Spleen (tissue), 11 donors: Measurements from ENCODE around the gene STXBP5. TPM values are rescaled to one million over a fixed set of nuclear protein-coding genes. Genes with fewer than 3 reads are reported as not detected.
"Not testable (repeated sequence)": the region's sequence is repeated elsewhere in the genome, so short reads cannot be mapped to it uniquely, and the experiment has no call there.

ENCODE experiments used
- DNase-seq: peaks from one replicate; pipeline ENCODE4 v3.0.0-alpha.2; 2020
- H3K27ac ChIP-seq, 8 donors: fragments of 200-600 bp; sonication (generic) in 7 of 8; 1 replicate in 4 of 8; 2 replicates in 4 of 8; pipeline versions ENCODE4 v1.5.0 to v1.8.0; 2016 to 2021; ENCODE audit warnings: inconsistent platforms in 4 of 8, mild to moderate bottlenecking in 4 of 8, moderate library complexity in 1 of 8
- H3K27me3 ChIP-seq, 7 donors: fragments of 200-600 bp; sonication (generic) in 6 of 7; replicated peaks in 1 of 7; 1 replicate in 4 of 7; 2 replicates in 3 of 7; pipeline versions ENCODE4 v1.5.0 to v1.8.0; 2016 to 2021; ENCODE audit warnings: inconsistent platforms in 3 of 7, mild to moderate bottlenecking in 1 of 7
- H3K36me3 ChIP-seq, 6 donors: fragments of 200-600 bp; sonication (generic) in 5 of 6; 1 replicate in 4 of 6; 2 replicates in 2 of 6; pipeline versions ENCODE4 v1.5.0 to v1.8.0; 2016 to 2021; ENCODE audit warnings: inconsistent platforms in 2 of 6
- H3K4me1 ChIP-seq, 6 donors: fragments of 200-600 bp; sonication (generic) in 5 of 6; 1 replicate in 3 of 6; 2 replicates in 3 of 6; pipeline versions ENCODE4 v1.5.0 to v1.8.0; 2016 to 2021; ENCODE audit warnings: inconsistent platforms in 3 of 6
- H3K4me3 ChIP-seq, 8 donors: fragments of 200-600 bp; sonication (generic) in 7 of 8; 1 replicate in 4 of 8; 2 replicates in 4 of 8; pipeline versions ENCODE4 v1.5.0 to v1.8.0; 2016 to 2021; ENCODE audit warnings: inconsistent platforms in 4 of 8, mild to moderate bottlenecking in 4 of 8, moderate library complexity in 2 of 8
- H3K9me3 ChIP-seq, 8 donors: fragments of 200-600 bp; sonication (generic) in 7 of 8; 1 replicate in 4 of 8; 2 replicates in 4 of 8; pipeline versions ENCODE4 v1.5.0 to v1.8.0; 2016 to 2021; ENCODE audit warnings: inconsistent platforms in 4 of 8
- CTCF ChIP-seq, 11 experiments: fragments of 200-600 bp in 7 of 11; fragments of 450-650 bp in 4 of 11; sonication (generic) in 4 of 11; IDR thresholded peaks in 8 of 11; conservative IDR thresholded peaks in 3 of 11; 1 replicate in 7 of 11; 2 replicates in 4 of 11; pipeline versions ENCODE4 v1.4.0 to v1.8.0; 2016 to 2021; ENCODE audit warnings: antibody characterized with exemption in 11 of 11, inconsistent platforms in 4 of 11, mild to moderate bottlenecking in 1 of 11
- POLR2A ChIP-seq, 3 donors: fragments of 450-650 bp; IDR thresholded peaks; one replicate each; pipeline ENCODE4 v1.5.1; 2017; ENCODE audit warnings: antibody characterized with exemption in 3 of 3, mild to moderate bottlenecking in 1 of 3
- POLR2AphosphoS5 ChIP-seq, 3 donors: sonication (generic); formaldehyde crosslinking; IDR thresholded peaks; one replicate each; pipeline ENCODE4 v1.5.1; 2017; ENCODE audit warnings: antibody characterized with exemption in 3 of 3
- WGBS, 5 donors: extraction: QIAGEN DNeasy Blood & Tissue Kit in 3 of 5; methylation state at CpG; one replicate each; pipeline versions ENCODE4 v1.1.5 to v1.1.7; 2013 to 2018; 5-methylcytosine and 5-hydroxymethylcytosine counted together
- intact Hi-C: fragments of 100-400 bp; cut with DNase I; formaldehyde crosslinking; loops from one replicate; pipeline ENCODE4 v1.15.0; 2023; ENCODE audit warnings: low total_unique reads
- polyA plus RNA-seq, 3 donors: library from polyadenylated mRNA; stranded (reverse); fragments of 200-250 nt; gene quantifications; one replicate each; pipeline ENCODE4 v1.2.1, GENCODE V29; 2013
- total RNA-seq, 7 donors: library from RNA; depleted of rRNA in 3 of 7; stranded (reverse); fragments of >200 nt in 3 of 7; fragmentation: NEBNext Ultra II Directional in 4 of 7; extraction: Animal tissue kit (Norgen Biotek cat#: 25700) in 4 of 7; gene quantifications; one replicate each; pipeline versions ENCODE4 v1.1.0 to v1.2.1, GENCODE V29; 2016 to 2021
- donor health status: healthy with polysubstance abuse.
- donor health status: DM: no; HTN: no; CAD: no; lungs with moderate emphysema.
- donor health status: DM: no; HTN: no; CAD: no.
- donor health status: Bipolar disorder and iron deficiency.
- donor health status: healthy.
- donor health status: DM: no; HTN: no; CAD: no.
- donor health status: DM: yes; HTN: yes; CAD: no.

STXBP5 gene
- total and polyA plus RNA-seq, 10 donors: 6.5 to 51.1 (median 32.3) TPM

DNA sequence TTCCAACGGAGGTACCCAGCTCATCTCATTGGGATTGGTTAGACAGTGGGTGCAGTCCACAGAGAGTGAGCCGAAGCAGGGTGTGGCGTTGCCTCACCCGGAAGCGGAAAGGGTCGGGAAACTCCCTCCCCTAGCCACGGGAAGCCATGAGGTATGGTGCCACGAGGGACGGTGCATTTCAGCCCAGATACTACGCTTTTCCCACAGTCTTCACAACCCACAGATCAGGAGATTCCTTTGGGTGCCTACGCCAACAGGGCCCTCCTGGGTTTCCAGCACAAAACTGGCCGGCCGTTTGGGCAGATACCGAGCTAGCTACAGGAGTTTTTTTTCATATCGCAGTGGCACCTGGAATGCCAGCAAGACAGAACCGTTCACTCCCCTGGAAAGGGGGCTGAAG is 46.9 kb downstream of the STXBP5 start:
- intact Hi-C loops: no loop called here
- WGBS, 5 donors: 94 to 99% (median 97%) methylated on average over 16 of the region's 16 CpGs
- DNase-seq: no peak
- no peaks in the 10 kb centered on the region for H3K4me1 ChIP-seq
- no peak overlapping the region for H3K27ac ChIP-seq
- no peak overlapping the region for H3K4me3 ChIP-seq
- H3K36me3 ChIP-seq: peaks cover 0 to 60% (median 14%) of the 10 kb centered on the region in 6 donors
- no peaks in the 10 kb centered on the region for H3K27me3 ChIP-seq
- peaks cover 0 to 10% (median 0%) of the 10 kb centered on the region in 8 donors for H3K9me3 ChIP-seq
- TF ChIP-seq CTCF (IDR thresholded peaks at IDR 0.05 in 8 of 11, conservative IDR thresholded peaks at IDR 0.05 in 3 of 11) (no peak), POLR2AphosphoS5 (IDR thresholded peaks at IDR 0.05) (no peak), POLR2A (IDR thresholded peaks at IDR 0.05) (no peak)

DNA sequence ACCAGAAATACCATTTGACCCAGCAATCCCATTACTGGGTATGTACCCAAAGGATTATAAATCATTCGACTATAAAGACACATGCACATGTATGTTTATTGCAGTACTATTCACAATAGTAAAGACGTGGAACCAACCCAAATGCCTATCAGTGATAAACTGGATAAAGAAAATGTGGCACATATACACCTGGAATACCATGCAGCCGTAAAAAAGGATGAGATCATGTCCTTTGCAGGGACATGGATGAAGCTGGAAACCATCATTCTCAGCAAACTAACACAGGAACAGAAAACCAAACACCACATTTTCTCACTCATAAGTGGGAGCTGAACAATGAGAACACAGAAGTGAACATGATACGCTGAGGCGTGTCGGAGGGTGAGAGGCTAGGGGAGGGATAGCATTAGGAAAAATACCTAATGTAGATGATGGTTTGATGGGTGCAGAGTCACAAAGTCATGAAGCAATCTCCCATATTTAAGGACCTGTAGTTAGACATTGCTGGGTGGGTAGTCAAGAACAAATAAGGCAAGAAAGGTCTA is 50.8 kb downstream of the STXBP5 start:
- Histone ChIP-seq H3K36me3 (peaks cover 0 to 25% (median 14%) of the 10 kb centered on the region in 6 donors), H3K9me3 (peaks cover 0 to 10% (median 0%) of the 10 kb centered on the region in 8 donors)
- H3K27ac ChIP-seq, DNase-seq, H3K4me3 ChIP-seq, H3K27me3 ChIP-seq, H3K4me1 ChIP-seq, intact Hi-C loops: not testable (repeated sequence)
- 90 to 99% (median 96%) methylated on average over 6 of the region's 6 CpGs for WGBS, 5 donors

DNA sequence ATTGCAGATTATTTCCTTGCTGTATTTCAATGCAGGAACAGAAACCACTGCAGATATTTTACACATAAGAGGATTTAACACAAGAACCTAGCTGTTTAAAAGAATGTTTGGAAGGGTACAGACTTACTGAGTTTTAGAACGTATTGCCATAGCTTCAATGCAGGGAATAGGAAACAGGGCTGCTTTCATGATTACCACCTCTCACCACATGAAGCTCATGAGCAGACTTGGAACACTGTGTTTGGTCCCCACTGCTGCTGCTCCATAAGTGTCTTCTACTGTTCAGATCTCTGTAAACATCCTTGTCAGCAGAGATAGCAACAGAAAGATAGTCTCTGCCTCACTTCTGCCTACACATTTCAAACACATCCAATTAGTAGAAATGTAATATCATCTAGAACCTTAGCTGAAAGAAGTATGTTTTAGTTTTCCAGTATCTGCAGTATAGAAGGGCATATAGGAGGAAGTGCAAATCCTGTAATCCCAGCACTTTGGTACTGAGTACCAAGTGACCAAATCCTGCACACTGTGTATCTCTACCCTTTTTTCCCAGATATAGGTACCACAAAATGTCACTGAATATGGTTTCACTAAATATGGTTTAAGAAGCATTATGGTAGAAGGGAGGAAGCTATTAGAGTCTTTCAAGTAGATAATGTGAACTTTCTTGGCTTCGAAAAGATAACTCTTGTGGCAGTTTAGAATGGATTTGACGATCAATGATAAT is 51.9 kb downstream of the STXBP5 start:
- H3K4me1 ChIP-seq: no peaks in the 10 kb centered on the region
- H3K4me3 ChIP-seq: no peak overlapping the region
- no peak for DNase-seq
- H3K36me3 ChIP-seq: peaks cover 0 to 20% (median 9%) of the 10 kb centered on the region in 6 donors
- H3K9me3 ChIP-seq: peaks cover 0 to 10% (median 0%) of the 10 kb centered on the region in 8 donors
- intact Hi-C loops: no loop called here
- no peaks in the 10 kb centered on the region for H3K27me3 ChIP-seq
- H3K27ac ChIP-seq: no peak overlapping the region
- TF ChIP-seq POLR2AphosphoS5 (IDR thresholded peaks at IDR 0.05): no peak
- no peak for TF ChIP-seq CTCF (IDR thresholded peaks at IDR 0.05 in 8 of 11, conservative IDR thresholded peaks at IDR 0.05 in 3 of 11)
- no peak for TF ChIP-seq POLR2A (IDR thresholded peaks at IDR 0.05)
- 90 to 97% (median 93%) methylated on average over 3 of the region's 3 CpGs for WGBS, 5 donors

GRCh38 chr6:147257760-147258159 is 53.5 kb downstream of the STXBP5 start:
- DNase-seq: no peak
- 93 to 97% (median 94%) methylated on average over 4 to 5 of the region's 5 CpGs for WGBS, 5 donors
- no peak overlapping the region for H3K27ac ChIP-seq
- H3K9me3 ChIP-seq: peaks cover 0 to 4% (median 0%) of the 10 kb centered on the region in 8 donors
- intact Hi-C loops: no loop called here
- TF ChIP-seq POLR2A (IDR thresholded peaks at IDR 0.05): no peak
- TF ChIP-seq CTCF (IDR thresholded peaks at IDR 0.05 in 8 of 11, conservative IDR thresholded peaks at IDR 0.05 in 3 of 11): no peak
- TF ChIP-seq POLR2AphosphoS5 (IDR thresholded peaks at IDR 0.05): no peak
- no peaks in the 10 kb centered on the region for H3K4me1 ChIP-seq
- H3K27me3 ChIP-seq: no peaks in the 10 kb centered on the region
- no peak overlapping the region for H3K4me3 ChIP-seq
- peaks cover 0 to 8% (median 0%) of the 10 kb centered on the region in 6 donors for H3K36me3 ChIP-seq
